ENCODE results near the gene HPS4. TPM values are rescaled to one million over a fixed set of nuclear protein-coding genes. Genes with fewer than 3 reads are reported as not detected.
"Not testable (repeated sequence)": the region's sequence is repeated elsewhere in the genome, so short reads cannot be mapped to it uniquely, and the experiment has no call there.

Gene HPS4
- total RNA-seq, 1 donor from 2014 or later, result 36.1 TPM

DNA sequence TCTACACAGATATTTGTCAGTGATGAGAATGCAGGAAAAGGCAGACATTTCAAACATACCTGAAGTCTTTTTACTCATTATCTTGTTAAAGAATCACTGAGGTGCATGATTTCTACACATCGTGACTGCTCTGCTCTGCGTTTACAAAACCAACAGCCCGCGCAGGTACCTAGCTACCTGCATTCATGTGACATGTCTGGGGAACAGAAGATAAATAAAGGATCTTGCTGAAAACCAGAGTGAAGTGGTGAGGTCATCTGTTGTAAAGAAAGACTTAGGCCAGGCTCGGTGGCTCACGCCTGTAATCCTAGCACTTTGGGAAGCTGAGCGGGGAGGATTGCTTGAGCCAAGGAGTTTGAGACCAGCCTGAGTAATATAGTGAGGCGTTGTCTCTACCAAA lies 38.8 kb downstream of the HPS4 start:
- Histone ChIP-seq H3K36me3 (no peaks in the 10 kb centered on the region), H3K27ac (no peak overlapping the region), H3K4me1 (no peaks in the 10 kb centered on the region), H3K27me3 (no peaks in the 10 kb centered on the region), H3K4me3 (no peak overlapping the region), H3K9me3 (no peaks in the 10 kb centered on the region)
- TF ChIP-seq CTCF (IDR thresholded peaks at IDR 0.05), result no peak
- TF ChIP-seq POLR2A (IDR thresholded peaks at IDR 0.05), result no peak
- no peak for TF ChIP-seq POLR2AphosphoS5 (IDR thresholded peaks at IDR 0.05; ENCODE audit: insufficient read depth in 1 of 2, low read depth in 1 of 2)
- intact Hi-C loops (cut with DNase I), result no loop called here
- no peak for DNase-seq (ENCODE audit: extremely low spot score in 2 of 2)

- DNase-seq (ENCODE audit: extremely low spot score in 2 of 2), result no peak
- H3K4me1 ChIP-seq, result peaks cover 2% of the 10 kb centered on the region
- TF ChIP-seq POLR2A (IDR thresholded peaks at IDR 0.05) (no peak), POLR2AphosphoS5 (IDR thresholded peaks at IDR 0.05; ENCODE audit: insufficient read depth in 1 of 2, low read depth in 1 of 2) (no peak), CTCF (IDR thresholded peaks at IDR 0.05) (no peak)
- H3K36me3 ChIP-seq, result no peaks in the 10 kb centered on the region
- H3K4me3 ChIP-seq, result no peak overlapping the region
- H3K27me3 ChIP-seq, result no peaks in the 10 kb centered on the region
- H3K9me3 ChIP-seq, result no peaks in the 10 kb centered on the region
- intact Hi-C loops (cut with DNase I), result no loop called here
- no peak overlapping the region for H3K27ac ChIP-seq
Measured at GRCh38 chr22:26443901-26444690, 39.5 kb downstream of the HPS4 start.

GRCh38 chr22:26442086-26442756 lies 41.4 kb downstream of the HPS4 start:
- no peak overlapping the region for H3K27ac ChIP-seq
- intact Hi-C loops (cut with DNase I), result no loop called here
- TF ChIP-seq CTCF (IDR thresholded peaks at IDR 0.05) (no peak), POLR2AphosphoS5 (IDR thresholded peaks at IDR 0.05; ENCODE audit: insufficient read depth in 1 of 2, low read depth in 1 of 2) (no peak), POLR2A (IDR thresholded peaks at IDR 0.05) (no peak)
- no peaks in the 10 kb centered on the region for H3K9me3 ChIP-seq
- H3K36me3 ChIP-seq, result no peaks in the 10 kb centered on the region
- H3K4me3 ChIP-seq, result no peak overlapping the region
- H3K4me1 ChIP-seq, result peaks cover 7% of the 10 kb centered on the region
- no peaks in the 10 kb centered on the region for H3K27me3 ChIP-seq
- no peak for DNase-seq (ENCODE audit: extremely low spot score in 2 of 2)

DNA sequence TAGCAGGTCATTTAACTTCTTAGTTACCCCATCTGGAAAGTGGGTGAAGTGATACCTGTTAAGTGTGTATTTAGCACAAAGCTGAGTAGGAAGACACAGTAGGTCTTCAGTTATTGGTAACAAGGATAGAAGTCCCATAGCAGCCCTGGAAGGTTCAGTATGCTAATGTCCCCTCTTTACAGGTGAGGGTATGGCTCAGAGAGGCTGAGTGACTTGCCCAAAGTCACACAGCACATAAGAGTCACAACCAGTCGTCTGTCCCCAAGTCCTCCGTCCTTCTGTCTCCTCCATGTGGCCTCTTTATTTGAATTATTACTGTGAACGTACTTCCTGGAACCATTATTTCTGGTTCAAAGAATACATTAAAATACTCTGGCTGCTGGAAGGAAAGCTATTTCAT lies 44.0 kb downstream of the HPS4 start:
- Histone ChIP-seq H3K9me3 (no peaks in the 10 kb centered on the region), H3K4me3 (no peak overlapping the region), H3K4me1 (peaks cover 7% of the 10 kb centered on the region), H3K27me3 (no peaks in the 10 kb centered on the region), H3K36me3 (no peaks in the 10 kb centered on the region), H3K27ac (no peak overlapping the region)
- intact Hi-C loops (cut with DNase I), result no loop called here
- no peak for DNase-seq (ENCODE audit: extremely low spot score in 2 of 2)
- TF ChIP-seq POLR2A (IDR thresholded peaks at IDR 0.05) (no peak), CTCF (IDR thresholded peaks at IDR 0.05) (no peak), POLR2AphosphoS5 (IDR thresholded peaks at IDR 0.05; ENCODE audit: insufficient read depth in 1 of 2, low read depth in 1 of 2) (no peak)

- H3K36me3 ChIP-seq; H3K27me3 ChIP-seq; H3K4me1 ChIP-seq; intact Hi-C loops (cut with DNase I); H3K9me3 ChIP-seq; H3K27ac ChIP-seq; DNase-seq (ENCODE audit: extremely low spot score in 2 of 2); H3K4me3 ChIP-seq: not testable (repeated sequence)
Measured at GRCh38 chr22:26438776-26439175, 44.8 kb downstream of the HPS4 start.
